K562 (cell line): ENCODE measurements around the gene EML3. TPM values are rescaled to one million over a fixed set of nuclear protein-coding genes. Genes with fewer than 3 reads are reported as not detected.

Experiments
- ATF6 ChIP-seq: sonication (generic); formaldehyde crosslinking; IDR thresholded peaks from 2 replicates; pipeline ENCODE4 v1.4.0; 2020; ENCODE audit warnings: mild to moderate bottlenecking, missing genetic modification reagents
- CAMTA2 ChIP-seq: fragments of 250-450 bp; sonication (Bioruptor Pico); conservative IDR thresholded peaks from 2 replicates; pipeline ENCODE4 v1.5.1; 2022
- EP300 ChIP-seq: IDR thresholded peaks from 2 replicates; pipeline ENCODE4 v1.6.1; 2012; ENCODE audit warnings: low read length, improper control_type of control experiment
- ESRRA ChIP-seq: fragments of 450-650 bp; IDR thresholded peaks from 2 replicates; pipeline ENCODE4 v1.6.1; 2014; ENCODE audit warnings: low read depth, mild to moderate bottlenecking, moderate library complexity, borderline replicate concordance
- EZH2 ChIP-seq: IDR thresholded peaks from 2 replicates; pipeline ENCODE4 v1.6.1; 2012; ENCODE audit warnings: low read depth, mild to moderate bottlenecking, inconsistent platforms, low read length, borderline replicate concordance
- FOXA3 ChIP-seq, 2 experiments: fragments of 450-650 bp in 1 of 2; sonication (generic) in 1 of 2; formaldehyde crosslinking; IDR thresholded peaks in 1 of 2; conservative IDR thresholded peaks in 1 of 2; 2 replicates each; pipeline versions ENCODE4 v1.4.0 to v1.8.0; 2020 to 2022; ENCODE audit warnings: mild to moderate bottlenecking in 2 of 2, missing genetic modification reagents in 1 of 2
- FOXJ2 ChIP-seq: fragments of 200-800 bp; sonication (Bioruptor generic); IDR thresholded peaks from 2 replicates; pipeline ENCODE4 v1.6.1; 2016; ENCODE audit warnings: missing genetic modification characterization, missing compliant biosample characterization
- FOXP1 ChIP-seq: sonication (generic); formaldehyde crosslinking; IDR thresholded peaks from 2 replicates; pipeline ENCODE4 v1.8.0; 2022; ENCODE audit warnings: mild to moderate bottlenecking, missing genetic modification reagents
- JUNB ChIP-seq: fragments of 450-650 bp; formaldehyde crosslinking; conservative IDR thresholded peaks from 2 replicates; pipeline ENCODE4 v1.4.0; 2020; ENCODE audit warnings: mild to moderate bottlenecking
- KHSRP ChIP-seq: fragments of 450-650 bp; IDR thresholded peaks from 2 replicates; pipeline ENCODE4 v1.6.1; 2017
- MEIS2 ChIP-seq: fragments of 450-650 bp; IDR thresholded peaks from 2 replicates; pipeline ENCODE4 v1.6.1; 2014; ENCODE audit warnings: mild to moderate bottlenecking; ENCODE audit not compliant: partially characterized antibody
- MTA2 ChIP-seq: fragments of 450-650 bp; IDR thresholded peaks from 2 replicates; pipeline ENCODE4 v1.6.1; 2016; ENCODE audit warnings: low read depth
- NBN ChIP-seq: fragments of 450-650 bp; IDR thresholded peaks from 2 replicates; pipeline ENCODE4 v1.6.1; 2016; ENCODE audit warnings: low read depth, mild to moderate bottlenecking
- RBM39 ChIP-seq: fragments of 200-400 bp; formaldehyde crosslinking; optimal IDR thresholded peaks from 2 replicates; pipeline ENCODE3; 2018; ENCODE audit warnings: low read depth, low read length
- RHOXF2B ChIP-seq: fragments of 250-450 bp; sonication (Bioruptor Pico); conservative IDR thresholded peaks from 2 replicates; pipeline ENCODE4 v1.5.1; 2021
- SMAD3 ChIP-seq: fragments of 450-650 bp; formaldehyde crosslinking; conservative IDR thresholded peaks from 2 replicates; pipeline ENCODE4 v1.4.0; 2020; ENCODE audit warnings: mild to moderate bottlenecking
- SMC3 ChIP-seq: conservative IDR thresholded peaks from 2 replicates; pipeline ENCODE4 v1.6.1; 2011; ENCODE audit warnings: low read depth, low read length, improper control_type of control experiment; ENCODE audit not compliant: insufficient read depth
- SUPT5H ChIP-seq: fragments of 450-650 bp; IDR thresholded peaks from 2 replicates; pipeline ENCODE4 v1.6.1; 2016
- TCF7 ChIP-seq: sonication (generic); IDR thresholded peaks from 2 replicates; pipeline ENCODE4 v1.6.1; 2016; ENCODE audit warnings: antibody characterized with exemption, borderline replicate concordance
- TEAD2 ChIP-seq: fragments of 450-650 bp; IDR thresholded peaks from 2 replicates; pipeline ENCODE4 v1.6.1; 2016; ENCODE audit warnings: missing genetic modification characterization, control low read depth, missing compliant biosample characterization
- ZBTB34 ChIP-seq: fragments of 250-450 bp; sonication (Bioruptor Pico); IDR thresholded peaks from 2 replicates; pipeline ENCODE4 v1.8.0; 2021; ENCODE audit warnings: mild to moderate bottlenecking, moderate library complexity
- ZNF197 ChIP-seq: fragments of 200-800 bp; sonication (Bioruptor generic); IDR thresholded peaks from 2 replicates; pipeline ENCODE4 v1.6.1; 2016; ENCODE audit warnings: low read depth, missing genetic modification characterization, missing compliant biosample characterization
- ZNF668 ChIP-seq: fragments of 250-450 bp; sonication (Bioruptor Pico); IDR thresholded peaks from 2 replicates; pipeline ENCODE4 v1.8.0; 2022; ENCODE audit warnings: mild to moderate bottlenecking, inconsistent platforms
- polyA plus RNA-seq, 8 experiments: library from polyadenylated mRNA; depleted of rRNA in 4 of 8; stranded (reverse) in 5 of 8; unstranded in 3 of 8; fragments of >200 nt; fragmentation: Nextera tagmentation in 2 of 8; fragmentation: Illumina TruSeq in 1 of 8; extraction: Ambion mirVana in 2 of 8; extraction: Trizol in 1 of 8; gene quantifications; 2 replicates each; pipeline versions ENCODE4 v1.2.1 to v1.2.3, GENCODE V29; 2011 to 2014; ENCODE audit warnings: inconsistent platforms in 1 of 8, missing spikeins in 1 of 8
- total RNA-seq, 7 experiments: library from RNA; depleted of rRNA in 6 of 7; stranded (reverse); fragments of >200 nt in 6 of 7; fragmentation: Illumina TruSeq in 2 of 7; extraction: Trizol in 2 of 7; gene quantifications; 2 replicates each; pipeline versions ENCODE4 v1.2.1 to v1.2.3, GENCODE V29; 2011 to 2021; ENCODE audit warnings: low replicate concordance in 1 of 7
- TF ChIP-seq, protein P1 (sequence below): sonication (generic); formaldehyde crosslinking; IDR thresholded peaks from 2 replicates; pipeline ENCODE4 v1.5.0; 2020; ENCODE audit warnings: missing genetic modification reagents
- TF ChIP-seq, protein P2 (sequence below), 2 experiments: fragments of 450-650 bp; conservative IDR thresholded peaks; 2 replicates each; pipeline ENCODE4 v1.6.1; 2017; ENCODE audit warnings: mild to moderate bottlenecking in 2 of 2, moderate library complexity in 2 of 2

Gene EML3
- total and polyA plus RNA-seq, 9 of the 15 experiments (the other 6 are each of a cell fraction or from before 2014, with no cell fraction given), result 0.32 to 90.5 (median 26.4) TPM

DNA sequence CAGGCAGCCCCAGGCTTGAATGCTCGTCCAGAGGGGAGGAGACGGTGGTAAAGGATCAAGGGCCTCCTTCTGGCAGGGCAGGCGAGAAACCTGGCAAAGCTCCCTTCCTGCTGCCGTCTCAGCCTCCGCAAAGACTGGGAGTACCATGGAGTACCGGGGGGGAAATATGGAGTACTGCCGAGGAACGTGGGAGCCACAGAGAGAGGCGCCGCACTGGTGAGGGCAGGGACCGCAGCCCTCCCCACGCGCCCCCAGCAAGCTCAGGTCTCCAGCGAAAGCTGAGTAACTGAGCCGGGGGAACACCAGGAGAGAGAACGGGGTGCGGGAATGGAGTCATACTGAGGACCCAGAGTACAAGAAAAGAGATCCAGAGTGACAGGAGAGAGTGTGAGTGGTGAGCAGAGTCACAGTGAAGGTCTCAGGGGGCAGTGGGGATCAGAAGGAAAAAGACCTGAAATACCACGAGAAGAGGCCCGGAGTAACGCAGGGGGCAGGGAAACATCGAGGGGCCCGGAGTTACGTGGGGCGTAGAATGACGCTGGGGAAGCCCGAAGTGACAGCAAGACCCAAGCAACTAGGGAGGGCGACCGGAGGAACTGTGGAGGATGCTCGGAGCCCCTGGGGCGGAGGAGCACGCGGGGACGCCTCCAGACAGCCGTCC is 740 bp downstream of the EML3 start (continued):
- TF ChIP-seq ZBTB34 (CRISPR knock-in tag) (no peak), RBM39 (no peak), EZH2 (no peak), FOXA3 (CRISPR knock-in tag; conservative IDR thresholded peaks at IDR 0.05 in 1 of 2, IDR thresholded peaks at IDR 0.05 in 1 of 2) (peak in 1 of 2 experiments; percentile 18; a peak in 1 of 4 replicates), SMAD3 (CRISPR knock-in tag) (no peak), ESRRA (no peak; the same call in 1 of the 2 replicates), CAMTA2 (no peak), MEIS2 (no peak), TCF7 (no peak), KHSRP (no peak), JUNB (no peak), ZNF197 (CRISPR knock-in tag) (no peak), ATF6 (CRISPR knock-in tag) (peak; percentile 69; the same call in 1 of the 2 replicates), SUPT5H (peak; percentile 65; the same call in 1 of the 2 replicates), RHOXF2B (CRISPR knock-in tag) (no peak), FOXP1 (CRISPR knock-in tag) (peak; percentile 78; the same call in 1 of the 2 replicates), FOXJ2 (no peak), TEAD2 (tag) (no peak), NBN (peak; percentile 60; the same call in 1 of the 2 replicates), MTA2 (peak; percentile 38; the same call in 1 of the 2 replicates), ZNF668 (CRISPR knock-in tag) (no peak), EP300 (0 out of 2 replicates have a peak, but pooled peaks have one; percentile 6), SMC3 (no peak)
- TF ChIP-seq, protein P1, sequence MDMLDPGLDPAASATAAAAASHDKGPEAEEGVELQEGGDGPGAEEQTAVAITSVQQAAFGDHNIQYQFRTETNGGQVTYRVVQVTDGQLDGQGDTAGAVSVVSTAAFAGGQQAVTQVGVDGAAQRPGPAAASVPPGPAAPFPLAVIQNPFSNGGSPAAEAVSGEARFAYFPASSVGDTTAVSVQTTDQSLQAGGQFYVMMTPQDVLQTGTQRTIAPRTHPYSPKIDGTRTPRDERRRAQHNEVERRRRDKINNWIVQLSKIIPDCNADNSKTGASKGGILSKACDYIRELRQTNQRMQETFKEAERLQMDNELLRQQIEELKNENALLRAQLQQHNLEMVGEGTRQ (CRISPR knock-in tag), result no peak
- TF ChIP-seq, protein P2, sequence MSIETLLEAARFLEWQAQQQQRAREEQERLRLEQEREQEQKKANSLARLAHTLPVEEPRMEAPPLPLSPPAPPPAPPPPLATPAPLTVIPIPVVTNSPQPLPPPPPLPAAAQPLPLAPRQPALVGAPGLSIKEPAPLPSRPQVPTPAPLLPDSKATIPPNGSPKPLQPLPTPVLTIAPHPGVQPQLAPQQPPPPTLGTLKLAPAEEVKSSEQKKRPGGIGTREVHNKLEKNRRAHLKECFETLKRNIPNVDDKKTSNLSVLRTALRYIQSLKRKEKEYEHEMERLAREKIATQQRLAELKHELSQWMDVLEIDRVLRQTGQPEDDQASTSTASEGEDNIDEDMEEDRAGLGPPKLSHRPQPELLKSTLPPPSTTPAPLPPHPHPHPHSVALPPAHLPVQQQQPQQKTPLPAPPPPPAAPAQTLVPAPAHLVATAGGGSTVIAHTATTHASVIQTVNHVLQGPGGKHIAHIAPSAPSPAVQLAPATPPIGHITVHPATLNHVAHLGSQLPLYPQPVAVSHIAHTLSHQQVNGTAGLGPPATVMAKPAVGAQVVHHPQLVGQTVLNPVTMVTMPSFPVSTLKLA (conservative IDR thresholded peaks at IDR 0.05), result peak in 1 of 2 experiments; percentile 45; a peak in 2 of 4 replicates
